Brain microvascular endothelial cell (primary cell): ENCODE results near the gene RAX.

Source experiments
- DNase-seq: peaks from one replicate; pipeline ENCODE4 v3.0.0-alpha.2; 2020
- H3K27ac ChIP-seq: fragments of 250-450 bp; sonication (Bioruptor Pico); 2 replicates; pipeline ENCODE4 v1.5.1; 2020; ENCODE audit warnings: mild to moderate bottlenecking, moderate library complexity
- H3K27me3 ChIP-seq: fragments of 250-450 bp; sonication (Bioruptor Pico); replicated peaks from 2 replicates; pipeline ENCODE4 v1.5.1; 2020; ENCODE audit warnings: mild to moderate bottlenecking
- H3K36me3 ChIP-seq: fragments of 250-450 bp; sonication (Bioruptor Pico); replicated peaks from 2 replicates; pipeline ENCODE4 v1.5.1; 2020; ENCODE audit warnings: mild to moderate bottlenecking
- H3K4me3 ChIP-seq: 2 replicates; pipeline ENCODE4 v1.5.1; 2011; ENCODE audit warnings: low read depth, mild to moderate bottlenecking, control low read depth, low read length, moderate library complexity
- in situ Hi-C: cut with HindIII; loops from 2 replicates; pipeline ENCODE4 v1.10.0; 2017; ENCODE audit warnings: low sequenced_read_pairs, low pct_ligation_motif_present
- TF ChIP-seq, protein P1 (sequence below): IDR thresholded peaks from 2 replicates; pipeline ENCODE4 v1.5.1; 2011; ENCODE audit warnings: low read depth, mild to moderate bottlenecking, moderate library complexity, low read length, control low read depth, inconsistent platforms; ENCODE audit errors: missing control alignments

The RAX gene

DNA sequence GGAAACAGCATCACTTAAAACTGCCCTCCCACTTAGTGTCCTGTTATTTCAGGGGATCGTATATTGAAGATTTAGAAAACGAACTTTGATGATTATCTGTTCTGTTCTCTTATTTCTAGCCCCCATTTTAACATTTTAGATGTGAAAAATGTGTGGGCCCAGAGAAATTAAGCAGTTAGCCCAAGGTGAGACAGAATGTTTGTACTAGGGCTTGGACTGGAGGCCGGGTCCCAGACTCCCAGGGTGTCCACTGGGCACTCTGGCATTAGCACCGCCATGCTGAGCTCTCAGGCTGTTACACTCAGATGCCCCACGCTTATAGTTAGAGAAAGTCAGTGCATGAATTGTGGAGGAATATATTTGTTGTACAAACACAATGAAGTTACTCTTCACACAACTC lies 5.5 kb upstream of the RAX start:
- Histone ChIP-seq H3K4me3 (no peak overlapping the region), H3K27me3 (peaks cover 62% of the 10 kb centered on the region), H3K27ac (no peak overlapping the region), H3K36me3 (no peaks in the 10 kb centered on the region)
- no peak for DNase-seq
- TF ChIP-seq, protein P1, sequence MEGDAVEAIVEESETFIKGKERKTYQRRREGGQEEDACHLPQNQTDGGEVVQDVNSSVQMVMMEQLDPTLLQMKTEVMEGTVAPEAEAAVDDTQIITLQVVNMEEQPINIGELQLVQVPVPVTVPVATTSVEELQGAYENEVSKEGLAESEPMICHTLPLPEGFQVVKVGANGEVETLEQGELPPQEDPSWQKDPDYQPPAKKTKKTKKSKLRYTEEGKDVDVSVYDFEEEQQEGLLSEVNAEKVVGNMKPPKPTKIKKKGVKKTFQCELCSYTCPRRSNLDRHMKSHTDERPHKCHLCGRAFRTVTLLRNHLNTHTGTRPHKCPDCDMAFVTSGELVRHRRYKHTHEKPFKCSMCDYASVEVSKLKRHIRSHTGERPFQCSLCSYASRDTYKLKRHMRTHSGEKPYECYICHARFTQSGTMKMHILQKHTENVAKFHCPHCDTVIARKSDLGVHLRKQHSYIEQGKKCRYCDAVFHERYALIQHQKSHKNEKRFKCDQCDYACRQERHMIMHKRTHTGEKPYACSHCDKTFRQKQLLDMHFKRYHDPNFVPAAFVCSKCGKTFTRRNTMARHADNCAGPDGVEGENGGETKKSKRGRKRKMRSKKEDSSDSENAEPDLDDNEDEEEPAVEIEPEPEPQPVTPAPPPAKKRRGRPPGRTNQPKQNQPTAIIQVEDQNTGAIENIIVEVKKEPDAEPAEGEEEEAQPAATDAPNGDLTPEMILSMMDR, result no peak
- in situ Hi-C loops, result no loop called here

DNA sequence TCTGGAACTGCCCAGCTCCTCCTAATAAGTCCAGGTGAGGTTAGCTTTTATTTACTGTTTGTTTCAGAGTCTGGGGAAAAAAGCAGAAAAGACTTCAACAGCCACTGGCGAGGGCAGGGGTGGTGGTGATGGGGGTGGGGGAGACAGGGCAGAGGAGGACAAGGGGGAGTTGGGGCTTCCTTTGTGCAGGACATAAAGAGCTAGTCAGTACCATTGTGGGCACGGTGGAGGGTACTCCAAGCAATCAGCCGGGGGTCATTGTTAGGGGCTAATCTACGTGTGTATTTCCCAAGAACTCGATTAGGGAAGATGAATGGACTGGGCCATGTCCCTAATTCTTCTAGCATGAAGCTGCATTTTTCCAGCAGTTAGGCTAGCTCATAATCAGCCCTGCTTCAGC lies 2.8 kb upstream of the RAX start:
- Histone ChIP-seq H3K27me3 (peaks cover 81% of the 10 kb centered on the region), H3K4me3 (no peak overlapping the region), H3K36me3 (no peaks in the 10 kb centered on the region), H3K27ac (no peak overlapping the region)
- TF ChIP-seq, protein P1, result no peak
- in situ Hi-C loops, result no loop called here
- DNase-seq, result no peak

GRCh38 chr18:59275406-59275949 lies 2.2 kb upstream of the RAX start:
- in situ Hi-C loops, result no loop called here
- TF ChIP-seq, protein P1, result no peak
- no peak overlapping the region for H3K4me3 ChIP-seq
- no peaks in the 10 kb centered on the region for H3K36me3 ChIP-seq
- DNase-seq, result no peak
- H3K27ac ChIP-seq, result no peak overlapping the region
- peaks cover 86% of the 10 kb centered on the region for H3K27me3 ChIP-seq

- no peak for DNase-seq
Measured at GRCh38 chr18:59274533-59274928, 1.3 kb upstream of the RAX start.

GRCh38 chr18:59273759-59274532 lies 692 bp upstream of the RAX start:
- Histone ChIP-seq H3K4me3 (no peak overlapping the region), H3K27ac (no peak overlapping the region), H3K36me3 (no peaks in the 10 kb centered on the region), H3K27me3 (peaks cover 89% of the 10 kb centered on the region)
- in situ Hi-C loops, result no loop called here
- DNase-seq, result no peak
- TF ChIP-seq, protein P1, result no peak

More at GRCh38 chr18:59274533-59274928, 1.3 kb upstream of the RAX start:
- TF ChIP-seq, protein P1, result no peak
- no peak overlapping the region for H3K4me3 ChIP-seq
- H3K36me3 ChIP-seq, result no peaks in the 10 kb centered on the region
- peaks cover 87% of the 10 kb centered on the region for H3K27me3 ChIP-seq
- in situ Hi-C loops, result no loop called here
- no peak overlapping the region for H3K27ac ChIP-seq
